GM12878 (cell line): Measurements from ENCODE around the gene CEACAM6. TPM values are rescaled to one million over a fixed set of nuclear protein-coding genes. Genes with fewer than 3 reads are reported as not detected.
"Not testable (repeated sequence)": the region's sequence is repeated elsewhere in the genome, so short reads cannot be mapped to it uniquely, and the experiment has no call there.

Experiments used
- ATAC-seq: fragments of 200-7000 bp; cut with Tn5 transposase; 3 replicates; pipeline ENCODE4 v1.9.1; 2020; ENCODE audit warnings: mild to moderate bottlenecking, moderate library complexity
- BruUV-seq: library from RNA; stranded (reverse); fragments of 400-500 nt; replicated peaks from 2 replicates; lab custom pipeline; 2021; lab: Mats Ljungman, UMichigan
- CTCF ChIA-PET: fragments of 300-600 bp; sonication (Branson Sonifier 250); formaldehyde crosslinking; extraction: SDS; loops from one replicate; lab custom pipeline; 2021; ENCODE audit warnings: inconsistent platforms; lab: Yijun Ruan, JAX
- POLR2A ChIA-PET: fragments of 350-600 bp; formaldehyde crosslinking; extraction: SDS; loops from one replicate; lab custom pipeline; 2021; ENCODE audit warnings: inconsistent platforms; lab: Charles Lee
- RAD21 ChIA-PET: fragments of 300-600 bp; sonication (Branson Sonifier 250); formaldehyde crosslinking; loops from one replicate; lab custom pipeline; 2023; ENCODE audit warnings: antibody characterized with exemption; ENCODE audit not compliant: unreplicated experiment; lab: Charles Lee
- SMC1A ChIA-PET: fragments of 300-600 bp; sonication (Branson Sonifier 250); formaldehyde crosslinking; loops from one replicate; lab custom pipeline; 2023; ENCODE audit not compliant: unreplicated experiment, uncharacterized antibody; lab: Charles Lee
- DNase-seq: peaks from one replicate; pipeline ENCODE4 v3.0.0-alpha.2; 2011; ENCODE audit warnings: low read depth, low spot score
- FAIRE-seq: peaks from 3 replicates; lab custom pipeline; 2011; peaks lifted over from hg19 to GRCh38; lab: Jason Lieb, UNC
- H2AFZ ChIP-seq: 2 replicates; pipeline ENCODE4 v1.6.0; 2011; ENCODE audit warnings: low read depth, low read length, control low read depth; ENCODE audit not compliant: control insufficient read depth
- H3K27ac ChIP-seq: 2 replicates; pipeline ENCODE4 v1.5.1; 2011; ENCODE audit warnings: control low read depth; ENCODE audit not compliant: control insufficient read depth, insufficient read depth
- H3K27me3 ChIP-seq, 2 experiments: replicated peaks in 1 of 2; 2 replicates each; pipeline versions ENCODE4 v1.6.0 to v1.6.1; 2011; ENCODE audit warnings: low read length in 1 of 2; ENCODE audit not compliant: control insufficient read depth in 2 of 2, insufficient read depth in 2 of 2
- H3K36me3 ChIP-seq, 2 experiments: 2 replicates each; pipeline ENCODE4 v1.5.1; 2011; ENCODE audit warnings: low read length in 1 of 2; ENCODE audit not compliant: control insufficient read depth in 2 of 2, insufficient read depth in 2 of 2
- H3K4me1 ChIP-seq: 2 replicates; pipeline ENCODE4 v1.6.1; 2011; ENCODE audit warnings: mild to moderate bottlenecking, low read length, moderate library complexity, mixed read lengths; ENCODE audit not compliant: control insufficient read depth, insufficient read depth
- H3K4me2 ChIP-seq: 2 replicates; pipeline ENCODE4 v1.6.0; 2011; ENCODE audit warnings: control low read depth; ENCODE audit not compliant: control insufficient read depth, insufficient read depth
- H3K4me3 ChIP-seq: fragments of 200-600 bp; sonication (generic); 2 replicates; pipeline ENCODE4 v1.5.1; 2016
- H3K79me2 ChIP-seq: 2 replicates; pipeline ENCODE4 v1.6.0; 2011; ENCODE audit warnings: low read length; ENCODE audit not compliant: control insufficient read depth, insufficient read depth
- H3K9ac ChIP-seq: 2 replicates; pipeline ENCODE4 v1.8.0; 2011; ENCODE audit warnings: low read length, control low read depth, mixed read lengths; ENCODE audit not compliant: control insufficient read depth, insufficient read depth
- H3K9me3 ChIP-seq: replicated peaks from 3 replicates; pipeline ENCODE4 v1.5.1; 2011; ENCODE audit warnings: mild to moderate bottlenecking, low read length; ENCODE audit not compliant: control insufficient read depth, insufficient read depth
- H4K20me1 ChIP-seq: 2 replicates; pipeline ENCODE4 v1.6.0; 2011; ENCODE audit not compliant: control insufficient read depth, insufficient read depth
- IKZF2 ChIP-seq, 2 experiments: fragments of 450-650 bp; IDR thresholded peaks; 2 replicates each; pipeline ENCODE4 v1.6.1; 2017; ENCODE audit warnings: mild to moderate bottlenecking in 2 of 2, moderate library complexity in 2 of 2
- IRF4 ChIP-seq: IDR thresholded peaks from 2 replicates; pipeline ENCODE4 v1.6.1; 2011; ENCODE audit warnings: low read depth, low read length
- RAD21 ChIP-seq: IDR thresholded peaks from 2 replicates; pipeline ENCODE4 v1.6.1; 2011; ENCODE audit warnings: mild to moderate bottlenecking, low read depth, low read length, moderate library complexity; ENCODE audit not compliant: insufficient read depth
- RUNX3 ChIP-seq: IDR thresholded peaks from 2 replicates; pipeline ENCODE4 v1.6.1; 2012; ENCODE audit warnings: low read length, inconsistent platforms
- SMC3 ChIP-seq: IDR thresholded peaks from 2 replicates; pipeline ENCODE4 v1.6.1; 2011; ENCODE audit warnings: low read length, improper control_type of control experiment, borderline replicate concordance
- SPI1 ChIP-seq: IDR thresholded peaks from 2 replicates; pipeline ENCODE4 v1.6.1; 2011; ENCODE audit warnings: low read depth, mild to moderate bottlenecking, low read length, moderate library complexity, borderline replicate concordance; ENCODE audit not compliant: insufficient read depth
- SUZ12 ChIP-seq: fragments of 200-600 bp; sonication (generic); IDR thresholded peaks from one replicate; pipeline ENCODE4 v1.6.1; 2018; ENCODE audit warnings: antibody characterized with exemption, mild to moderate bottlenecking; ENCODE audit not compliant: unreplicated experiment
- TCF12 ChIP-seq: IDR thresholded peaks from 2 replicates; pipeline ENCODE4 v1.6.1; 2011; ENCODE audit warnings: low read depth, mild to moderate bottlenecking, low read length
- YY1 ChIP-seq: IDR thresholded peaks from 2 replicates; pipeline ENCODE4 v1.6.1; 2011; ENCODE audit warnings: low read depth, mild to moderate bottlenecking, low read length
- WGBS: methylation state at CpG from one replicate; pipeline ENCODE4 v1.1.6; 2016; ENCODE audit warnings: low lambda C conversion rate; ENCODE audit not compliant: insufficient replicate concordance, insufficient coverage; ENCODE audit errors: missing lambda C conversion rate; 5-methylcytosine and 5-hydroxymethylcytosine counted together
- in situ Hi-C: fragments of 300-500 bp; cut with MboI; formaldehyde crosslinking; loops from 9 replicates; pipeline ENCODE4 v1.14.3; 2018; ENCODE audit warnings: mixed read lengths
- intact Hi-C: fragments of 100-400 bp; cut with micrococcal nuclease; formaldehyde crosslinking; loops from one replicate; pipeline ENCODE4 v1.14.2; 2022; ENCODE audit not compliant: unreplicated experiment
- polyA plus RNA-seq, 11 experiments: library from polyadenylated mRNA; depleted of rRNA in 4 of 11; unstranded in 6 of 11; stranded (reverse) in 5 of 11; fragments of >200 nt; fragmentation: Nextera tagmentation in 4 of 11; fragmentation: Illumina TruSeq in 1 of 11; extraction: Ambion mirVana in 4 of 11; extraction: Trizol in 1 of 11; gene quantifications; 1 replicate in 1 of 11; 2 replicates in 10 of 11; pipeline versions ENCODE4 v1.2.1 to v1.2.3, GENCODE V29; 2011 to 2016; ENCODE audit warnings: inconsistent platforms in 2 of 11, missing spikeins in 2 of 11, low read depth in 1 of 11
- total RNA-seq, 4 experiments: library from RNA; depleted of rRNA in 3 of 4; stranded (reverse); fragments of >200 nt in 3 of 4; fragmentation: Illumina TruSeq in 1 of 4; extraction: Trizol in 1 of 4; gene quantifications; 2 replicates each; pipeline versions ENCODE4 v1.2.1 to v1.2.3, GENCODE V29; 2013 to 2021
- TF ChIP-seq, protein P1 (sequence below), 3 experiments: IDR thresholded peaks in 2 of 3; conservative IDR thresholded peaks in 1 of 3; 2 replicates each; pipeline ENCODE4 v1.5.1; 2011; ENCODE audit warnings: low read depth in 3 of 3, low read length in 3 of 3, mild to moderate bottlenecking in 3 of 3, control low read depth in 2 of 3, moderate library complexity in 2 of 3, inconsistent platforms in 1 of 3, mixed read lengths in 1 of 3; ENCODE audit not compliant: control insufficient read depth in 2 of 3, insufficient read depth in 1 of 3; ENCODE audit errors: extremely low read depth in 1 of 3
- TF ChIP-seq, protein P2 (sequence below): fragments of 450-650 bp; IDR thresholded peaks from 2 replicates; pipeline ENCODE4 v1.6.1; 2017; ENCODE audit warnings: low read depth, mild to moderate bottlenecking, moderate library complexity

The CEACAM6 gene
- total and polyA plus RNA-seq, 10 of the 15 experiments (the other 5 are each of a cell fraction or from before 2014, with no cell fraction given) = 0.26 TPM; not detected in 9

DNA sequence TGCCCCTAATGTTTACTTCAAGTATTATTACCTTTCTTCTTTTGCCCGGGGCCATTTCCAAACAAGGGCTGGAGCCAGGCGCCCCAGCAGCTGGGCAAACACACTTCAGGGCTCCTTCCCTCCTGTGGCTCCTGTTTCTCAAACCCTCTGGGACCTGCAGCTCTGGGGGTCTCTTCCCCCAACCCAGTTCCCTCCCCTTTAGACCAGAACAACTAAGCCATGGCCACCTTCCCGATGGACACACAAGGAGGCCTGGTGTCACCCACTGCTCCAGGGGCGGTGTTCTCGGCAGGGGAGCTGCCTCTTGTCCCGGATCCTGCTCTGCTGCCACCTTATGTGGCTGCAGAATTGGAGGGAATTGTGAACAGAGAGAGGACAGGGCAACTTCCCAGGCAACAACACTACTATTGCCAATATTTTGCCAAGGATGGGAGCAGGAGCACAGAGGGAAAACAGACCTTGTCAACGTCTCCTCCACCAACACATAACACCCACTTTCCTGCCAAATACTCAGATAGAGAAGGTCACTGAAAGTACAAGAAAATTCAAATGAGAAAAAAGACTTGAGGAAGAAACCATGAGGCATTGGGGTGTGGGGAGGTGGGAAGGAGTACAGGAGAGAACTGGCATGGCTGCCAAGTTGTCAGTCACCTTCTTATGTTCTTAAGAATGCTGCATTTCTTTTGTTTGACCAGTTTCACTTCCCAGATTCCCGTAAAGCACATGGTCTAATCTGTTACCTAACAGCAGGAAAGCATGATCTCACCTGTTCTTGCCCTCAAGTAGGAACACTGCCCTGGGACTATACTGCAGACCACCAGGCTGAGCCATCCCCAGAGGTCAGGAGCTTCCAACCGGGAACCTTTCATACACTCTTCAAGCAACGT, 4.8 kb upstream of the CEACAM6 start:
- H3K27me3 ChIP-seq, H3K4me3 ChIP-seq, H3K4me2 ChIP-seq, H3K27ac ChIP-seq, RAD21 ChIA-PET, H4K20me1 ChIP-seq, in situ Hi-C loops, SMC1A ChIA-PET, DNase-seq, H3K79me2 ChIP-seq, ATAC-seq, H3K36me3 ChIP-seq, H2AFZ ChIP-seq, BruUV-seq, POLR2A ChIA-PET, H3K9ac ChIP-seq, FAIRE-seq, H3K4me1 ChIP-seq, intact Hi-C loops, H3K9me3 ChIP-seq: not testable (repeated sequence)
- CTCF ChIA-PET = interaction anchor here (1.2 to 7.7 kb wide), 7 partner anchors 15 to 115 kb away, joined by 3 to 76 read pairs (median 10); partner anchors contain the start of gene CEACAM3
- WGBS = 5% methylated on average over 8 of the region's 10 CpGs

DNA sequence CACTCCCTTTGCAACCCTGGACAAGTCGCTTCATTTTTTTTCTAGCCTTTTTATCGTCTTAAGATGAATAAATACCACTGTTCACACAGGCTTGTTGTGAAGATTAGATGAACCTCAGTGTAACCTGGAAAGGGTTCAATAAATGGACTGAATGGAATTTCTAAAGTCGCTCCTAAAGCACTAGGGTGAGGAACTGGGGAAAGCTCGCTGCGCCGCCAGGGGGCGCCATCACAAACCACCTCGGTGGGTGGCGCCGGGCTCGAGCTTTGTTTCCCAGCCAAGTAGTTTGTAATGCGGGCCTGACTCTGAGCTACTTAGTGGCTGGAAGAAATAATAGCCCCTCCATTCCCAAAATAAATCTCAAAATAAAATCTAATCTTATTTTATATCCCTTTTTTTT, 2.2 kb upstream of the CEACAM6 start:
- no TSS peak for BruUV-seq
- ChIA-PET SMC1A (interaction anchor here (0.6 to 3.1 kb wide), 13 partner anchors 18 to 277 kb away, joined by 3 to 13 read pairs (median 3); no protein-coding TSS in a partner anchor), RAD21 (interaction anchor here (0.7 to 2.0 kb wide), 7 partner anchors 13 to 134 kb away, joined by 3 to 8 read pairs (median 3); no protein-coding TSS in a partner anchor), CTCF (interaction anchor here (0.6 to 7.7 kb wide), 48 partner anchors 9 to 1232 kb away, joined by 3 to 76 read pairs (median 4); partner anchors contain the start of gene CEACAM3), POLR2A (interaction anchor here (1.0 kb wide), 1 partner anchor 32 kb away, joined by 4 read pairs; no protein-coding TSS in a partner anchor)
- H3K9ac ChIP-seq = no peak overlapping the region
- no peaks in the 10 kb centered on the region for H3K79me2 ChIP-seq
- no peaks in the 10 kb centered on the region for H3K4me1 ChIP-seq
- no peaks in the 10 kb centered on the region for H3K9me3 ChIP-seq
- in situ Hi-C loops (no loop called here), intact Hi-C loops (loop anchor here (1.0 kb wide), 2 partner anchors 32 to 68 kb away; no protein-coding TSS in a partner anchor)
- 8% methylated on average over 12 of the region's 12 CpGs for WGBS
- TF ChIP-seq RUNX3 = peak; percentile 39; the same call in 1 of the 2 replicates
- no peak for TF ChIP-seq IKZF2 (IDR thresholded peaks at IDR 0.05)
- peak; percentile 40 for TF ChIP-seq RAD21
- TF ChIP-seq YY1 = no peak
- no peak for TF ChIP-seq SUZ12
- TF ChIP-seq IRF4 = no peak
- TF ChIP-seq TCF12 = no peak
- TF ChIP-seq SPI1 = 0 out of 2 replicates have a peak, but pooled peaks have one; percentile 9
- peak; percentile 56; the same call in 1 of the 2 replicates for TF ChIP-seq SMC3
- TF ChIP-seq, protein P1, sequence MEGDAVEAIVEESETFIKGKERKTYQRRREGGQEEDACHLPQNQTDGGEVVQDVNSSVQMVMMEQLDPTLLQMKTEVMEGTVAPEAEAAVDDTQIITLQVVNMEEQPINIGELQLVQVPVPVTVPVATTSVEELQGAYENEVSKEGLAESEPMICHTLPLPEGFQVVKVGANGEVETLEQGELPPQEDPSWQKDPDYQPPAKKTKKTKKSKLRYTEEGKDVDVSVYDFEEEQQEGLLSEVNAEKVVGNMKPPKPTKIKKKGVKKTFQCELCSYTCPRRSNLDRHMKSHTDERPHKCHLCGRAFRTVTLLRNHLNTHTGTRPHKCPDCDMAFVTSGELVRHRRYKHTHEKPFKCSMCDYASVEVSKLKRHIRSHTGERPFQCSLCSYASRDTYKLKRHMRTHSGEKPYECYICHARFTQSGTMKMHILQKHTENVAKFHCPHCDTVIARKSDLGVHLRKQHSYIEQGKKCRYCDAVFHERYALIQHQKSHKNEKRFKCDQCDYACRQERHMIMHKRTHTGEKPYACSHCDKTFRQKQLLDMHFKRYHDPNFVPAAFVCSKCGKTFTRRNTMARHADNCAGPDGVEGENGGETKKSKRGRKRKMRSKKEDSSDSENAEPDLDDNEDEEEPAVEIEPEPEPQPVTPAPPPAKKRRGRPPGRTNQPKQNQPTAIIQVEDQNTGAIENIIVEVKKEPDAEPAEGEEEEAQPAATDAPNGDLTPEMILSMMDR (IDR thresholded peaks at IDR 0.05 in 2 of 3, conservative IDR thresholded peaks at IDR 0.05 in 1 of 3; ENCODE audit: control insufficient read depth in 2 of 3, extremely low read depth in 1 of 3, insufficient read depth in 1 of 3, low read depth in 3 of 3, low read length in 3 of 3) = peak; percentile 65 to 84 (median 74)
- TF ChIP-seq, protein P2, sequence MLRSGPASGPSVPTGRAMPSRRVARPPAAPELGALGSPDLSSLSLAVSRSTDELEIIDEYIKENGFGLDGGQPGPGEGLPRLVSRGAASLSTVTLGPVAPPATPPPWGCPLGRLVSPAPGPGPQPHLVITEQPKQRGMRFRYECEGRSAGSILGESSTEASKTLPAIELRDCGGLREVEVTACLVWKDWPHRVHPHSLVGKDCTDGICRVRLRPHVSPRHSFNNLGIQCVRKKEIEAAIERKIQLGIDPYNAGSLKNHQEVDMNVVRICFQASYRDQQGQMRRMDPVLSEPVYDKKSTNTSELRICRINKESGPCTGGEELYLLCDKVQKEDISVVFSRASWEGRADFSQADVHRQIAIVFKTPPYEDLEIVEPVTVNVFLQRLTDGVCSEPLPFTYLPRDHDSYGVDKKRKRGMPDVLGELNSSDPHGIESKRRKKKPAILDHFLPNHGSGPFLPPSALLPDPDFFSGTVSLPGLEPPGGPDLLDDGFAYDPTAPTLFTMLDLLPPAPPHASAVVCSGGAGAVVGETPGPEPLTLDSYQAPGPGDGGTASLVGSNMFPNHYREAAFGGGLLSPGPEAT = no peak
- no peak overlapping the region for H2AFZ ChIP-seq
- H3K27me3 ChIP-seq = peaks cover 0 to 2% of the 10 kb centered on the region in 2 experiments; a peak in 1 of 4 replicates
- no peak overlapping the region for H3K4me2 ChIP-seq
- H3K36me3 ChIP-seq = no peaks in the 10 kb centered on the region
- no peak overlapping the region for H3K4me3 ChIP-seq
- H3K27ac ChIP-seq = no peak overlapping the region
- FAIRE-seq (no peak), DNase-seq (no peak), ATAC-seq (peak; percentile 95)
- H4K20me1 ChIP-seq = no peaks in the 10 kb centered on the region
